Occipital lobe (tissue), 2 donors: ENCODE measurements around the gene DNAH14. TPM values are rescaled to one million over a fixed set of nuclear protein-coding genes. Genes with fewer than 3 reads are reported as not detected.
"Not testable (repeated sequence)": the region's sequence is repeated elsewhere in the genome, so short reads cannot be mapped to it uniquely, and the experiment has no call there.

Source experiments
- DNase-seq: peaks from one replicate; lab custom pipeline; 2025; lab: John Stamatoyannopoulos, UW
- total RNA-seq: library from RNA; depleted of rRNA; stranded (reverse); fragments of >200 nt; gene quantifications from one replicate; pipeline ENCODE4 v1.2.3, GENCODE V29; 2014

DNAH14 gene
- total RNA-seq, 1 donor from 2014 or later, result 16.5 TPM

DNA sequence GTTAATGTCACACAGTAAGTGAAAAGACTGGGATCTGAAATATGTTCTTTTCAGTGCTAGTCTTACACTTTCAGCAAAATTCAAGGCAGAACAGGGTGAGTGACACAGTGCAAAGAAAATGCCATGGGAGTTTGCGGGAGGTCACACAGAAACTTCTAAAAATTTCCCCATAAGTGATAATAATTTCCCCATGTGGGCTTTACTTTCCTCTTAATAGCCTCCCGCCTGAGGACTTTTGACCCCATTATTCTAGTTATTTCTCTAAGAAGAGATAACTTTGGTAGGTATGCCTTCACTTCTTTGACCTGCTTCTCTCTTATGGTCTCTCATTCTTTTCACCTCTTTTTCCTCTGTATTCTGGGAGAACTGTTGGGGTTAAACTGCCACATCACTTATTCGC, 8.1 kb upstream of the DNAH14 start:
- DNase-seq, result no peak

DNA sequence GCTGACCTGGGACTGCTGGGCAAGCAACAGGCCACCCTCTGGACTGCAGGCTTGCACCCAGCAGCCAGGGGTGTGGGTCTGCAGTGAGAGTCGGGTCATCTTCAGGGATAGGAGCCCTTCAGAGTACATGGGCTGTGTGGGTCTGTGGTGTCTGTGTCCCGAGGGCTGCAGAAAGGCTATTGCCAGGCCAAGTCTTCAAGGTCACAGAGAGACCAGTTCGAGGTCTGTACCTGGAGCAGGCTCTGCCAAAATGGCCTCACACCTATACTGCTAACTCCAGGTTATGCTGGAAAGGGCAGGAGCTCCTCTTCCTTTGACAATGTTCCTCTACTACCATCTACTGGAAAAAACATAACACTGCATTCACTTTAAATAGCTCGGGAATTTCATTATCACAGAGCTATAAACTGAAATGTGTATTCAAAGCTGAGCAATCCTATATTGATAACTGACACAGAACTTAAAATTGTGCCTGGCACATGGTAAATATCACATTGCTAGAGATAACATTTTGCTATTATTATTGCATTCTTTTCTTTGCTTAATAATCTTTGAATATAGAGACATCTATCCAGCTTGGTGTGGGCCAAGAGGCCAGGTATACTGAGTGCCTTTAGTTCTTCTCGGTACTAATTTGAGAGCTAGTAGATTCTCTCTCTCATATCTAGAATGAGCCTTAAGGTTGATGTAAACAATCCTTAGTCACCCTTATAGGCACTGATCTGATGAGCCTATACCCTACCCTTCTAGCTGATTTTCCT, 6.9 kb upstream of the DNAH14 start:
- DNase-seq, result no peak

DNA sequence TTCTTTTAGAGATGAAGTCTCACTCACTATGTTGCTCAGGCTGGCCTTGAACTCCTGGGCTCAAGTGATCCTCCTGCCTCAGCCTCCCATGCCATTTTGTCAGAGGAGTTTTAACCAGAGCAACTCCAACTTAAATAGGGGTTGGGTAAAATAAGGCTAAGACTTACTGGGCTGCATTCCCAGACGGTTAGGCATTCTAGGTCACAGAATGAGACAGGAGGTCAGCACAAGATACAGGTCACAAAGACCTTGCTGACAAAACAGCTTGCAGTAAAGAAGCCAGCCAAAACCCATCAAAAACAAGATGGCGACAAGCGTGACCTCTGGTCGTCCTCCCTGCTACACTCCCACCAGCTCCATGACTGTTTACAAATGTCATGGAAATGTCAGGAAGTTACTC, 5.7 kb upstream of the DNAH14 start:
- DNase-seq, result no peak

DNA sequence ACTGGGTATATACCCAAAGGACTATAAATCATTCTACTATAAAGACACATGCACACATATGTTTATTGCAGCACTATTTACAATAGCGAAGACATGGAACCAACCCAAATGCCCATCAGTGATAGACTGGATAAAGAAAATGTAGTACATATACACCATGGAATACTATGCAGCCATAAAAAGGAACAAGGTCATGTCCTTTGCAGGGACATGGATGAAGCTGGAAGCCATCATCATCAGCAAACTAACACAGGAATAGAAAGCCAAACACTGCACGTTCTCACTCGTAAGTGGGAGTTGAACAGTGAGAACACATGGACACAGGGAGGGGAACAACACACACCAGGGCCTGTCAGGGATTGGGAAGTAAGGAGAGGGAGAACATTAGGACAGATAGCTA, 1.8 kb upstream of the DNAH14 start:
- not testable (repeated sequence) for DNase-seq

DNA sequence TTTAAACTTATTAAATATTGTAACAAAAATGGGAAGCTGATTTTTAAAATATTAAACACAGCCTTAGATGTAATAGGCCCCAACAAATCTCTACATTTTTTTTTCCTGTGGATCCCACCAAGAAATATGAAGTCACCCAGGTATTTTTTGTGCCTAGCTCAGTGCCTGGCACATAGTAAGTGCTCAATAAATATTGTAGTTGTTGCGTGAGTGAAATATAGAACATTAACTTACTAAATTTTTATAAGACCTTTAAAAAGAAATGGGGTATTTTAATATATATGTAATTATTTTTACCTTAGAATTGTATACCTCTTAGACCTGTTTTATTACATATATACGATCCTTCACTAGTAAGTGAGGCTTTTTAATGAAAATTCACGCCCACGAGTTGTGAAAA, 569 bp upstream of the DNAH14 start:
- no peak for DNase-seq

DNA sequence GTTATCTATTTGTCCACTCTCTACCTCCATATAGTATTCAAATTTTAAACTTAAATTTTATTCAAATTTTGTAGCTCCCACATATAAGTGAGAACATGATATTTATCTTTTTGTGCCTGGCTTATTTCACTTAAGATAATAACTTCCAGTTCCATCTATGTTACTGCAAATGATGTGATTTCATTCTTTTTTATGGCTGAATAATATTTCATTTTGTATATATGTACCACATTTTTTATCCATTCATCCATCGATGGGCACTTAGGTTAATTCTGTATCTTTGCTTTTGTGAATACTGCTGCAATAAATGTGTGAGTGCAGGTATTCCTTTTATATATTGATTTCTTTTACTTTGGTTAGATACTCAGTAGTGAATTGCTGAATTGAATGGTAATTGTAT, 2.1 kb downstream of the DNAH14 start:
- DNase-seq, result no peak

DNA sequence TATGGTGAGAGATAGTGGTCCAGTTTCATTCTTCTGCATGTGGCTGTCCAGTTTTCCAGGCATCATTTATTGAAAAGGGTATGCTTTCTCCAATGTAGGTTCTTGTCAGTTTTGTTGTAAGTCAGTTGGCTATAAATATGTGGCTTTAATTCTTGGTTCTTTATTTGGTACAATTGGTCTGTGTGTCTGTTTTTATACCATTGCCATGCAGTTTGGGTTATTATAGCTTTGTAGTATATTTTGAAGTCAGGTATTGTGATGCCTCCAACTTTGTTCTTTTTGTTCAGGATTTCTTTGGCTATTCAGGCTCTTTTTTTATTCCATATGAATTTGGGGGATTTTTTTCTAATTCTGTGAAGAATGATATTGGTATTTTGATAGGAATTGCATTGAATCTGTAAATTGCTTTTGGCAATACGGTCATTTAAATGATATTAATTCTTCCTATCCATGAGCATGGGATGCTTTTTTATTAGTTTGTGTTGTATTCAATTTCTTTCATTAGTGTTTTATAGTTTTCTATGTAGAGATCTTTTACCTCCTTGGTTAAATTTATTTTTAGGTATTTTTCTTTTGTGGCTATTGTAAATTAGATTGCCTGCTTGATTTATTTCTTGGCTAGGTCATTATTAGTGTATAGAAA, 3.3 kb downstream of the DNAH14 start:
- DNase-seq, result no peak

DNA sequence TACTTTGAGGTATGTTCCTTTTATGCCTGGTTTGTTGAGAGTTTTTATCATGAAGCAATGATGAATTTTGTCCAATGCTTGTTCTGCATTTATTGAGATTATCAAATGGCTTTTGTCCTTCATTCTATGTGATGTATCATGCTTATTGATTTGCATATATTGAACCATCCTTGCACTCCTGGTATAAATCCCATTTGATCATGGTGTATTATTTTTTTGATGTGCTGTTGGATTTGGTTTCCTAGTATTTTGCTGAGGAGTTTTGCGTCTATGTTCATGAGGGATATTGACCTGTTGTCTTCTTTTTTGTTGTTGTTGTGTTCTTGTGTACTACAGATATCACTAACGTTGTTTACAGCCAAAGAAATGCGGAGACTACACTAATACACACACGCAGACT, 4.1 kb downstream of the DNAH14 start:
- DNase-seq, result no peak

DNA sequence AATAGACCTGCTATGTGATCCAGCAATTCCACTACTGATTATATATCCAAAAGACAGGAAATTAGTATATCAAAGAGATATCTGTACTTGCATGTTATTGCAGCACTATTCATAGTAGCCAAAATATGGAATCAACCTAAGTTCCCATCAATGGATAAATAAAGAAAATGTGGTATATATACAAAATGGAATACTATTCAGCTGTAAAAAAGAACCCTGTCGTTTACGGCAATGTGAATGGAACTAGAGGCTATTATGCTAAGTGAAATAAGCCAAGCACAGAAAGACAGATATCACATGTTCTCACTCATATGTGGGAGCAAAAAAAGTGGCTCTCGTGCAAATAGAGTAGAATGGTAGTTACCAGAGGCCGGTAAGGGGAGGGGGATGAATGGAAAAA, 9.2 kb downstream of the DNAH14 start:
- DNase-seq, result no peak

DNA sequence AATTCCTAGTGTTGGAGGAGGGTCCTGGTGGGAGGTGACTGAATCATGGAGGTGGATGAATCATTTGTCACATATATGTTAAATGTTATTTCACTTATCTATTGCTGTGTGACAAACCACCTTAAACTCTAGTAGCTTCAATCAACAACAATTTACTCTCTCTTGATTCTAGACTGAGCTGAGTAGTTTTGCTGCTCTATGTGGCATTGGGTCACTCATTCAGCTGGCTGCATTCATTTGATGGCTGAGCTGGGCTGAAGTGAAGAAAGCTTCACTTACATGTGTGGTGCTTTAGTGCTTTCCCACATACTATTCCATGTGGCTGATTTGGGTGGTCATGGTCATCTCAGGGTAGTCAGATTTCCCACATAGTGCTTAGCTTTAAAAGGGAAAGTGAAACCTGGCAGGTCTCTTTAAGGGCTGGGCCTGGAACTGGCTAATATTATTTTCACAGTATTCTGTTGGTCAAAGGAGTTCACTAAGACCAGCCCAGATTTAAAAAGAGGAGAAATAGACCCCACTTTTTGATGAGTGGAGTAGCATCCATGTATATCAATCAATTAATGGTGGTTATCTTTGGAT, 10.5 kb downstream of the DNAH14 start:
- DNase-seq, result no peak

DNA sequence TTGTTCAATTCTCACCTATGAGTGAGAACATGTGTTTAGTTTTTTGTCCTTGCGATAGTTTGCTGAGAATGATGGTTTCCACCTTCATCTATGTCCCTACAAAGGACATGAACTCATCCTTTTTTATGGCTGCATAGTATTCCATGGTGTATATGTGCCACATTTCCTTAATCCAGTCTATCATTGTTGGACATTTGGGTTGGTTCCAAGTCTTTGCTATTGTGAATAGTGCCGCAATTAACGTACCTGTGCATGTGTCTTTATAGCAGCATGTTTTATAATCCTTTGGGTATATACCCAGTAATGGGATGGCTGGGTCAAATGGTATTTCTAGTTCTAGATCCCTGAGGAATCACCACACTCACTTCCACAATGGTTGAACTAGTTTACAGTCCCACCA, 11.3 kb downstream of the DNAH14 start:
- DNase-seq, result not testable (repeated sequence)

DNA sequence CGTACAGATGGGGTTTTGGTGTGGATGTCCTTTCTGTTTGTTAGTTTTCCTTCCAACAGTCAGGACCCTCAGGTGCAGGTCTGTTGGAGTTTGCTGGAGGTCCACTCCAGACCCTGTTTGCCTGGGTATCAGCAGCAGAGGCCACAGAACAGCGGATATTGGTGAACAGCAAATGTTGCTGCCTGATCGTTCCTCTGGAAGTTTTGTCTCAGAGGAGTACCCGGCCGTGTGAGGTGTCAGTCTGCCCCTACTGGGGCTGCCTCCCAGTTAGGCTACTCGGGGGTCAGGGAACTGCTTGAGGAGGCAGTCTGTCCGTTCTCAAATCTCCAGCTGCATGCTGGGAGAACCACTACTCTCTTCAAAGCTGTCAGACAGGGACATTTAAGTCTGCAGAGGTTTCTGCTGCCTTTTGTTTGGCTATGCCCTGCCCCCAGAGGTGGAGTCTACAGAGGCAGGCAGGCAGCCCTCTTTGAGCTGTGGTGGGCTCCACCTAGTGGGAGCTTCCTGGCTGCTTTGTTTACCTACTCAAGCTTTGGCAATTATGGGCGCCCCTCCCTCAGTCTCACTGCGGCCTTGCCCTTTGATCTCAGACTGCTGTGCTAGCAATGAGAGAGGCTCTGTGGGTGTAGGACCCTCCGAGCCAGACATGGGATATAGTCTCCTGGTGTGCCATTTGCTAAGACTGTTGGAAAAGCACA, 16.3 kb downstream of the DNAH14 start:
- not testable (repeated sequence) for DNase-seq

DNA sequence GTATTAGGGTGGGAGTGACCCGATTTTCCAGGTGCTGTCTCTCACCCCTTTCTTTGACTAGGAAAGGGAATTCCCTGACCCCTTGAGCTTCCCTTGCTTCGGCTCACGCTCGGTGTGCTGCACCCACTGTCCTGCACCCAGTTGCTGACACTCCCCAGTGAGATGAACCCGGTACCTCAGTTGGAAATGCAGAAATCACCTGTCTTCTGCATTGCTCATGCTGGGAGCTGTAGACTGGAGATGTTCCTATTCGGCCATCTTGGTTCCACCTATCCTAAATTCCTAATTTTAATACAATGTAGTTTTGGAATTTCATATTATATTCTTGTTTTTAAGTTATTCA, 16.8 kb downstream of the DNAH14 start:
- DNase-seq, result not testable (repeated sequence)

DNA sequence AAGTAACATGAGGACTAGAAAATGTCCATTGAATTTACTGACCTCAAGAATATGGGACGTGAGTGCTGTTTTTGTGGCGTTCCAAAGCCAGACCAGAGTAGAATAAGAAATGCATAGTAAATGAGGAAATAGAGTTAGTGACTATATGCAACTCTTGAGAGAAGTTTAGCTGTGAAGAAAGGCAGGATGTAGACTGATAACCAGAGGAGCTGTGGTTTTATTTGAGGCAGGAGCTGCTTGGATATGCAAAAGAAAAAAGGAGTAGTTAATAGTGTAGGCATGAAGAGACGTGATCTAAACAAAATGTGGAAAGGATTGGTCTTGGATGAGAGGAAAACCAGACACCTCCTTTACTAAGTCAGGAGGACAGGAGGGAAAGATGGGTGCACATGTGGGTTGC, 28.2 kb downstream of the DNAH14 start:
- no peak for DNase-seq

DNA sequence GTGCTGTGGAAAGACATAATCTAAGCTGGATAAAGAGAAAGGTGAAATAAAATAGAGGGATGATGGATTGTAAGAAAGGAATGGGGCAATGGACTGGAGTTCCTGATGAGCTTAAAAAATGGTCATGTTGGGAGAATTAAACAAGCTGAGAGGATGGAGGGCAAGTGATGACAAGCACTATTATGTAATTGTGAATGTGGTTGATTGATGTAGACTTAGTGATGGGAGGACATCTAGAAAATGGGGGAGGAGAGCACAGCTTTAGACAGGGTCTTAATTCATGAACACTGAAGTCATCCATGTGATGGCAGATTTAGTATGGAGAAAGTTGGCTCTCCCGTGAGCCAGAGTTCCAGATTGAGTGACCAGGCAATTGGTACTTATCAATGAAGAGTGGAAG, 29.0 kb downstream of the DNAH14 start:
- no peak for DNase-seq

DNA sequence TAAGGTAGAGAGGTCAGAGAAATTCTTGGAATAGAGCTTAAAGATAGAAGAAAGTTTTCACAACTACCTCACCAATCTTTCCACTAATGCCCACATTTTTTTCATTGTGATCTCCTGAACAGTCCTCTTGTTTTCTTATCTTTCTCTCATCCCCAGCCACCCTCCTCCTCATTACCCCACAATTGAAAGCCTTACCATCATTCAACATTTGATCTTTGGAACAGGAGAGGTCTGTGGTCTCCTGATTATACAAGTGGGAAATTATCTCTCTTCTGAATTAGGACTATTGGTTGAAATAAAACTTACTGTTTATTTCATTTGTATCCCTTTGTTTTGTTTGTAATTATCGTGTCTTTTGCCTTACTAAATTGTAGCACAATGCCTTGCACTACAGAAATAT, 29.6 kb downstream of the DNAH14 start:
- no peak for DNase-seq

DNA sequence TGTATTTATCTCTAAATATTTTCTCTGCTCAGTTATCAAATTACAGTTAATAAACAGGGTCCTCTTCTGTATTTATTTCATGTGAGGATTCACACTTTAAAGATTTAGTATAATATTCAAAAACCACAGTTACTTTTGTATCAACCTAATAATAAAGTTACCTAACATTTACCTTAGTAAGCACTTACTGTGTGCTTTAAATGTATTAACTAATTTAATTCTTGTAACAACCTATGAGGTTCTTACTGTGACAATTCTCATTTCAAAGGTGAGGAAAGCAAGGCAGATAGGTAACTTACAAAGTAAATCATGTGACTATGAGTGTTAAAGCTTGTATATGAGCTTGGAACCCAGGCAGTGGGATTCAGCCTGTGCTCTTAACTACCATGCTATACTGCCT, 30.2 kb downstream of the DNAH14 start:
- no peak for DNase-seq

DNA sequence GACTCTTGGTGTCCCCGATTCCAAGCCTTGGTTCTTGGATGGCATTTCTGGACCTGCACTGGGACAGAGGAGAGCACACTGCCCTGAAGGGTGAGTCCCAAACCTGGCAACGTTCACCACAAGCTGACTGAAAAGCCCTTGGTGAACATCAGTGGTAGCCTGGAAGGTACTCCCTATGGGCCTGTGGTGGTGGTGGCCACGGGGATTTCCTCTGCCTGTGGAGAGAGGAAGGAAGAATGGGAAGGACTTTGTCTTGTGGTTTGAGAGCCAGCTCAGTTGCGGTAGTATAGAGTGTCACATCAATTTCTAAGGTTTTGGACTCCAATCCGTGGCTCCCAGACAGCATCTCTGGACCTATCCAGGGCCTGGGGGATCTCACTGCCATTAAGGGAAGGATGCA, 50.7 kb downstream of the DNAH14 start:
- DNase-seq, result no peak

DNA sequence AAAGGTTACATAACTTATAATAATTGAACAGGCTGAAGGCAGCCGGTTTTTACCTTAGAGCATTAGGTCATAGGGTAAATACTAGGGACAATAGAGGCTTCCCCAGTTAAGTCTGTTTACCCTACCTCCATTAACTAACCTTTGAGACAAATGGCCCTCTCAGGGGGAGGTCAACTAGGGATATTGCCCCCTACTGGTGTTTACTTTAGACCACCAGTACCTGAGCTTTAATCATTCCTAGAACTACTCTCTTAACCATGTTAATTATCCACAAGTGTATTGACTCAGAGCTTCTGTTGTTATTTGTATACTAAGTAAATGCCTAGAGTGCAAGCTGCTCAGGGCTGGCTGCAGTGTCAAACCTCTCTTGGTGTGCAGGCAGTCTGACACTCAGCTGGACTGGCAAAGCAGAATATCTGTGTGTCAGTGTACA, 52.5 kb downstream of the DNAH14 start:
- not testable (repeated sequence) for DNase-seq

DNA sequence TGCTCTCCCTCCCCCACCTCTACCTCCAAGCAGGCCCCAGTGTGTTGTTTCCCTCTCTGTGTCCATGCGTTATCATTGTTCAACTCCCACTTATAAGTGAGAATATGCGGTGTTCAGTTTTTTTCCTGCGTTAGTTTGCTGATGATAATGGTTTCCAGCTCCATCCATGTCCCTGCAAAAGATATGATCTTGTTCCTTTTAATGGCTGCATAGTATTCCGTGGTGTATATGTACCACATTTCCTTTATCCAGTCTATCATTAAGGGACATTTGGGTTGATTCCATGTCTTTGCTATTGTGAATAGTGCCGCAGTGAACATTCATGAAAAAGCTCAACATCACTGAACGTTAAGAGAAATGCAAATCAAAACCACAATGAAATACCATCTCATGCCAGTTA, 58.6 kb downstream of the DNAH14 start:
- no peak for DNase-seq

DNA sequence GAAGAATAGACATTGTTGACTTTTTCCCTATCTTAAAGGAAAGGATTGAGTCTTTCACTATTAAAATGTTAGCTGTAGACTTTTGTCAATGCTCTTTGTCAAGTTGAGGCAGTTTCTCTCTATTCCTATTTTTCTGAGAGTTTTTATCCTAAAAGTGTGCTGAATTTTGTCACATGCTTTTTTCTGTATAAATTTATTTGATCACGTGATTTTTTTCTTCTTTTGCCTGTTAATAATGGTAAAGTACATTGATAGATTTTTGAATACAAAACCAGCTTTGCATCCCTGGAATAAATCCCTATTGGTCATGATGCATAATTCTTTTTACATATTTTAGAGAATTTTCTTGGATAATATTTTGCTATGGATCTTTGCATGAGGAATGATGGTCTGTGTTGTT, 60.1 kb downstream of the DNAH14 start:
- no peak for DNase-seq

DNA sequence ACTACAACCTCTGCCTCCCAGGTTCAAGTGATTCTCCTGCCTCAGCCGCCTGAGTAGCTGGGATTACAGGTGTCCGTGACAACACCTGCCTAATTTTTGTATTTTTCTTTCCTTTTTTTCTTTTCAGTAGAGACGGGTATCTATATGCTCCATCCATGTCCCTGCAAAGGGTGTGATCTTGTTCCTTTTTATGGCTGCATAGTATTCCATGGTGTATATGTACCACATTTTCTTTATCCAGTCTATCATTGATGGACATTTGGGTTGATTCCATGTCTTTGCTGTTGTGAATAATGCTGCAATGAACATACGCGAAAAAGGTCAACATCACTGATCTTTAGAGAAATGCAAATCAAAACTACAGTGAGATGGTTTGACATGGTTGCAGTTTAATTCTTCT, 62.1 kb downstream of the DNAH14 start:
- DNase-seq, result not testable (repeated sequence)
